Uterus (tissue), 2 donors: ENCODE measurements around the gene HIF1AN.

Experiments
- CTCF ChIP-seq, 4 experiments: fragments of 200-600 bp in 2 of 4; fragments of 450-650 bp in 2 of 4; sonication (generic) in 2 of 4; IDR thresholded peaks; one replicate each; pipeline ENCODE4 v1.5.1; 2016 to 2019; ENCODE audit warnings: antibody characterized with exemption in 4 of 4, mild to moderate bottlenecking in 2 of 4, moderate library complexity in 1 of 4
- POLR2A ChIP-seq, 2 donors: fragments of 450-650 bp; IDR thresholded peaks; one replicate each; pipeline ENCODE4 v1.6.1; 2016; ENCODE audit warnings: antibody characterized with exemption in 2 of 2, mild to moderate bottlenecking in 1 of 2, moderate library complexity in 1 of 2

GRCh38 chr10:100537475-100537874 is 1.7 kb downstream of the HIF1AN start:
- TF ChIP-seq CTCF (IDR thresholded peaks at IDR 0.05) = no peak
- TF ChIP-seq POLR2A (IDR thresholded peaks at IDR 0.05) = no peak
